Subcutaneous adipose tissue (tissue), 4 donors: ENCODE data around the gene DNAH5. TPM values are rescaled to one million over a fixed set of nuclear protein-coding genes. Genes with fewer than 3 reads are reported as not detected.

ENCODE experiments used
- CTCF ChIP-seq: fragments of 450-650 bp; IDR thresholded peaks from one replicate; pipeline ENCODE4 v1.5.1; 2016; ENCODE audit warnings: low read depth, mild to moderate bottlenecking, control low read depth, antibody characterized with exemption, moderate library complexity
- total RNA-seq, 4 donors: library from RNA; depleted of rRNA; stranded (reverse); fragments of >200 nt; gene quantifications; one replicate each; pipeline ENCODE4 v1.1.0, GENCODE V29; 2016

DNAH5 gene
- total RNA-seq, 4 donors from 2014 or later: under 0.01 to 1.1 (median 0.19) TPM

GRCh38 chr5:13934921-13935320 lies 9.6 kb downstream of the DNAH5 start:
- no peak for TF ChIP-seq CTCF

GRCh38 chr5:13934125-13934524 lies 10.4 kb downstream of the DNAH5 start:
- no peak for TF ChIP-seq CTCF

GRCh38 chr5:13932561-13932960 lies 11.9 kb downstream of the DNAH5 start:
- TF ChIP-seq CTCF: no peak

GRCh38 chr5:13932011-13932410 lies 12.5 kb downstream of the DNAH5 start:
- no peak for TF ChIP-seq CTCF

GRCh38 chr5:13930541-13931171 lies 13.8 kb downstream of the DNAH5 start:
- TF ChIP-seq CTCF: no peak

GRCh38 chr5:13926731-13927130 lies 17.8 kb downstream of the DNAH5 start:
- TF ChIP-seq CTCF: no peak

GRCh38 chr5:13921578-13921977 lies 22.9 kb downstream of the DNAH5 start:
- no peak for TF ChIP-seq CTCF
